ENCODE measurements around the gene TSN. TPM values are rescaled to one million over a fixed set of nuclear protein-coding genes. Genes with fewer than 3 reads are reported as not detected.
A peak's percentile ranks its signal among the peaks of the same experiment; 100 is the strongest.

The TSN gene
- total and polyA plus RNA-seq, 9 of the 15 experiments (the other 6 are each of a cell fraction or from before 2014, with no cell fraction given): 63.2 to 152 (median 95.2) TPM

DNA sequence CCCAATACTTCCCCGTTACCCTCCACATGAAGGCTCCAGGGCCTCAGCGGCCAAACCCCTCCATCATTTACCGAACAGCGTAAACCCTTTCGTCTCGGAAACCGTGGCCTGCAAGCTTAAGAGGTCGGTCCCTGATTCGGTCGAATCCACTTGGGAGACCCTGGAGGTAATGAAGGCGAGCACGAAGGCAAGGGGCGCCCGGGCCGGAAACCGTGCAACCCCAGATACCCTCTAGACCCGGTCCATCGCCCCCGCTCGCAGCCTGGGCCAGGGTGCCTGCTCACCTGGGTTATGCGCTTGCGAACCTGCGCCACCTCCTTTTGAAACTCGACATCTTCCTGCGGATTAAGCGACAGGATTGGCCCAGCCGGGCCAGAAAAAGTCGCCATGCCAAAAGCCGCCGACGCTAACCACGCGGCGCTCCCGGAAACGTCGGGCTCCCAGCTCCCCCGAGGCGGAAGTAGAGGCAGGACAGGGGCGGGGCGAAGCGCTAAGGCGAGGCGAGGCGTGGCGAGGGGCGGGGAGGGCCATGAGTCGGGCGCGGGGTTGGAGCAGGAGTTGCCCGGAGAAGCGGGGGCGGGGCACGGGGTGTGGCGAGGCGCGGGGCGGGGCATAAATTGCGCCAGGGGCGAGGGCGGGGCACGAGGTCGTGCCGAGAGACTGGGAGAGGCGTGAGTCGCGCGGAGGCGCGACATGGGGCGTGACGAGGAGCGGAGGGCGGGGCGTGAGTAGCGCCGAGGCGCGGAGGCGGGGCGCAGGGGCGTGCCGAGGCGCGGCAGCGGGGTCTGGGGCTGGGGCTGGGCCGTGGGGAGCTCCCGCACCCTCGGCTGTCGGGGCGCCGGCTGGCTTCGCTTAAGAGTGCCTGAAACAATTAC lies 18.8 kb upstream of the TSN start, which contains the start of gene NIFK (continued):
- TF ChIP-seq HDAC6 (IDR thresholded peaks at IDR 0.05; ENCODE audit: low read depth, low read length) (no peak), CBX3 (IDR thresholded peaks at IDR 0.05; ENCODE audit: borderline replicate concordance in 1 of 2, low read length in 2 of 2) (no peak; a peak in 1 of 3 replicates), RFX1 (IDR thresholded peaks at IDR 0.05) (peak; percentile 37; the same call in 1 of the 2 replicates), HOMEZ (CRISPR knock-in tag; IDR thresholded peaks at IDR 0.05) (no peak), EGR1 (conservative IDR thresholded peaks at IDR 0.05) (peak; percentile 67), TAF9B (IDR thresholded peaks at IDR 0.05; ENCODE audit: partially characterized antibody) (peak; percentile 36), BRD9 (IDR thresholded peaks at IDR 0.05; ENCODE audit: low read depth, partially characterized antibody) (no peak), ZNF780A (CRISPR knock-in tag; IDR thresholded peaks at IDR 0.05) (no peak), BACH1 (tag; IDR thresholded peaks at IDR 0.05) (no peak), HMBOX1 (IDR thresholded peaks at IDR 0.05) (no peak), ZBTB7A (IDR thresholded peaks at IDR 0.05; ENCODE audit: borderline replicate concordance, control insufficient read depth, low read depth, low read length) (peak; percentile 80; the same call in 1 of the 2 replicates), MECOM (CRISPR knock-in tag; IDR thresholded peaks at IDR 0.05) (no peak), ZNF764 (CRISPR knock-in tag; IDR thresholded peaks at IDR 0.05; ENCODE audit: low read depth) (0 out of 2 replicates have a peak, but pooled peaks have one; percentile 28), POLR2AphosphoS2 (IDR thresholded peaks at IDR 0.05; ENCODE audit: low read length) (no peak)
- TF ChIP-seq, protein P1, sequence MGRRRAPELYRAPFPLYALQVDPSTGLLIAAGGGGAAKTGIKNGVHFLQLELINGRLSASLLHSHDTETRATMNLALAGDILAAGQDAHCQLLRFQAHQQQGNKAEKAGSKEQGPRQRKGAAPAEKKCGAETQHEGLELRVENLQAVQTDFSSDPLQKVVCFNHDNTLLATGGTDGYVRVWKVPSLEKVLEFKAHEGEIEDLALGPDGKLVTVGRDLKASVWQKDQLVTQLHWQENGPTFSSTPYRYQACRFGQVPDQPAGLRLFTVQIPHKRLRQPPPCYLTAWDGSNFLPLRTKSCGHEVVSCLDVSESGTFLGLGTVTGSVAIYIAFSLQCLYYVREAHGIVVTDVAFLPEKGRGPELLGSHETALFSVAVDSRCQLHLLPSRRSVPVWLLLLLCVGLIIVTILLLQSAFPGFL (CRISPR knock-in tag; IDR thresholded peaks at IDR 0.05): 0 out of 2 replicates have a peak, but pooled peaks have one; percentile 85
- TF ChIP-seq, protein P2, sequence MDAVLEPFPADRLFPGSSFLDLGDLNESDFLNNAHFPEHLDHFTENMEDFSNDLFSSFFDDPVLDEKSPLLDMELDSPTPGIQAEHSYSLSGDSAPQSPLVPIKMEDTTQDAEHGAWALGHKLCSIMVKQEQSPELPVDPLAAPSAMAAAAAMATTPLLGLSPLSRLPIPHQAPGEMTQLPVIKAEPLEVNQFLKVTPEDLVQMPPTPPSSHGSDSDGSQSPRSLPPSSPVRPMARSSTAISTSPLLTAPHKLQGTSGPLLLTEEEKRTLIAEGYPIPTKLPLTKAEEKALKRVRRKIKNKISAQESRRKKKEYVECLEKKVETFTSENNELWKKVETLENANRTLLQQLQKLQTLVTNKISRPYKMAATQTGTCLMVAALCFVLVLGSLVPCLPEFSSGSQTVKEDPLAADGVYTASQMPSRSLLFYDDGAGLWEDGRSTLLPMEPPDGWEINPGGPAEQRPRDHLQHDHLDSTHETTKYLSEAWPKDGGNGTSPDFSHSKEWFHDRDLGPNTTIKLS (IDR thresholded peaks at IDR 0.05; ENCODE audit: borderline replicate concordance, low read depth): no peak
- TF ChIP-seq, protein P3, sequence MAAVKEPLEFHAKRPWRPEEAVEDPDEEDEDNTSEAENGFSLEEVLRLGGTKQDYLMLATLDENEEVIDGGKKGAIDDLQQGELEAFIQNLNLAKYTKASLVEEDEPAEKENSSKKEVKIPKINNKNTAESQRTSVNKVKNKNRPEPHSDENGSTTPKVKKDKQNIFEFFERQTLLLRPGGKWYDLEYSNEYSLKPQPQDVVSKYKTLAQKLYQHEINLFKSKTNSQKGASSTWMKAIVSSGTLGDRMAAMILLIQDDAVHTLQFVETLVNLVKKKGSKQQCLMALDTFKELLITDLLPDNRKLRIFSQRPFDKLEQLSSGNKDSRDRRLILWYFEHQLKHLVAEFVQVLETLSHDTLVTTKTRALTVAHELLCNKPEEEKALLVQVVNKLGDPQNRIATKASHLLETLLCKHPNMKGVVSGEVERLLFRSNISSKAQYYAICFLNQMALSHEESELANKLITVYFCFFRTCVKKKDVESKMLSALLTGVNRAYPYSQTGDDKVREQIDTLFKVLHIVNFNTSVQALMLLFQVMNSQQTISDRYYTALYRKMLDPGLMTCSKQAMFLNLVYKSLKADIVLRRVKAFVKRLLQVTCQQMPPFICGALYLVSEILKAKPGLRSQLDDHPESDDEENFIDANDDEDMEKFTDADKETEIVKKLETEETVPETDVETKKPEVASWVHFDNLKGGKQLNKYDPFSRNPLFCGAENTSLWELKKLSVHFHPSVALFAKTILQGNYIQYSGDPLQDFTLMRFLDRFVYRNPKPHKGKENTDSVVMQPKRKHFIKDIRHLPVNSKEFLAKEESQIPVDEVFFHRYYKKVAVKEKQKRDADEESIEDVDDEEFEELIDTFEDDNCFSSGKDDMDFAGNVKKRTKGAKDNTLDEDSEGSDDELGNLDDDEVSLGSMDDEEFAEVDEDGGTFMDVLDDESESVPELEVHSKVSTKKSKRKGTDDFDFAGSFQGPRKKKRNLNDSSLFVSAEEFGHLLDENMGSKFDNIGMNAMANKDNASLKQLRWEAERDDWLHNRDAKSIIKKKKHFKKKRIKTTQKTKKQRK (IDR thresholded peaks at IDR 0.05; ENCODE audit: borderline replicate concordance, low read depth, low read length): no peak
